Immature natural killer cell (primary cell): ENCODE measurements around the gene LAMB4. TPM values are rescaled to one million over a fixed set of nuclear protein-coding genes. Genes with fewer than 3 reads are reported as not detected.

Experiments
- DNase-seq, 3 donors: peaks; one replicate each; pipeline ENCODE4 v3.0.0; 2022; ENCODE audit warnings: mixed read lengths in 1 of 3
- H3K27ac Mint-ChIP-seq, 6 donors: one replicate each; pipeline ENCODE4 v1.8.0; 2020; ENCODE audit warnings: mixed read lengths in 6 of 6, mild to moderate bottlenecking in 5 of 6, inconsistent platforms in 4 of 6, moderate library complexity in 3 of 6
- H3K27me3 Mint-ChIP-seq, 3 donors: one replicate each; pipeline ENCODE4 v1.8.0; 2020 to 2021; ENCODE audit warnings: low read depth in 3 of 3, mild to moderate bottlenecking in 3 of 3, mixed read lengths in 3 of 3, moderate library complexity in 3 of 3, inconsistent platforms in 1 of 3
- H3K36me3 Mint-ChIP-seq, 3 donors: one replicate each; pipeline ENCODE4 v1.8.0; 2020; ENCODE audit warnings: mixed read lengths in 3 of 3, inconsistent platforms in 2 of 3, mild to moderate bottlenecking in 2 of 3
- H3K4me1 Mint-ChIP-seq, 2 donors: one replicate each; pipeline ENCODE4 v1.8.0; 2020; ENCODE audit warnings: inconsistent platforms in 2 of 2, mild to moderate bottlenecking in 2 of 2, mixed read lengths in 2 of 2, moderate library complexity in 1 of 2
- H3K4me3 Mint-ChIP-seq, 5 donors: one replicate each; pipeline ENCODE4 v1.8.0; 2020; ENCODE audit warnings: mild to moderate bottlenecking in 5 of 5, mixed read lengths in 5 of 5, inconsistent platforms in 3 of 5, moderate library complexity in 3 of 5
- H3K9me3 Mint-ChIP-seq, 6 donors: one replicate each; pipeline ENCODE4 v1.8.0; 2020; ENCODE audit warnings: mild to moderate bottlenecking in 6 of 6, mixed read lengths in 6 of 6, inconsistent platforms in 4 of 6, moderate library complexity in 3 of 6
- polyA plus RNA-seq, 3 donors: library from polyadenylated mRNA; unstranded; fragments of 300-500 nt; fragmentation: Illumina TruSeq; gene quantifications; one replicate each; pipeline ENCODE4 v1.2.3, GENCODE V29; 2021

The LAMB4 gene
- polyA plus RNA-seq, 3 donors from 2014 or later, result not detected

DNA sequence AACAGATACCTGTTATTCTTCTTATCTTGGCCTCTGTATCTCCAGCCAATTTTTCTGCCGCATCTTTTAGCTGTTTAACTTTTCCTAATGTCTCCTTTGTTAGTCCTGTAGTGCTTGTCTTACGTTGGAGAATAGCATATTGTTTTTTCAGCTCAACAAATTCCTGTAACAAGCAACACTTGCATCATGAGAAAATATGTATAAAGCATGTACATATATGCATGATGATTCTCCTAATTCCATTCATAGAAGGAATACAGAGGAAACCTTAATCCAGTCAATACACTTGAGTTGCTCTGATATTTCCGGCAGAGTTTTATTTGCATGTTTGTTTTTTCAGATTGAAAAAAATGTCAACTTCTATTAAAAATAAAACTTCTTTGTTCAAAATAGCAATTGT lies 101.1 kb downstream of the LAMB4 start:
- Mint-ChIP-seq H3K27me3 (peaks cover 2 to 10% (median 8%) of the 10 kb centered on the region in 3 donors), H3K36me3 (no peaks in the 10 kb centered on the region), H3K4me1 (no peaks in the 10 kb centered on the region), H3K4me3 (no peak overlapping the region), H3K27ac (no peak overlapping the region), H3K9me3 (no peaks in the 10 kb centered on the region)
- no peak for DNase-seq

DNA sequence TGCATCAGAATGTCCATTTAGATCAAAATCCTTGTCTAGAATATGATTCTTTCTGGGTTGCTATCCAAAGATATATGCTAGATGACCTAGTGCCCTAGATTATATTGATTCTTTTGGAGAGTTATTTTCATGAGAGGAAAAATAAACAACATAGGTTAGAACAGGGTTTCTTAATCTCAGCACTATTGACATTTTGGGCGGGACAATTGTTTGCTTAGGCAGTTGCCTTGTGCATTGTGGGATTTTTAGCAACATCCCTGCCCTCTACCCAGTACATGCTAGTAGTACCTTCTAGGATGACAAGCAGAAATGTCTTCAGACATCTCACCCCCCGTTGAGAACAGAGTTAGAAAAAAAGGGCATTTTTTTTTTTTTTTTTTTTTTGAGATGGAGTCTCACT lies 102.0 kb downstream of the LAMB4 start:
- Mint-ChIP-seq H3K27ac (no peak overlapping the region), H3K36me3 (no peaks in the 10 kb centered on the region), H3K27me3 (peaks cover 2 to 10% (median 8%) of the 10 kb centered on the region in 3 donors), H3K4me1 (no peaks in the 10 kb centered on the region), H3K9me3 (no peaks in the 10 kb centered on the region), H3K4me3 (no peak overlapping the region)
- DNase-seq, result no peak

DNA sequence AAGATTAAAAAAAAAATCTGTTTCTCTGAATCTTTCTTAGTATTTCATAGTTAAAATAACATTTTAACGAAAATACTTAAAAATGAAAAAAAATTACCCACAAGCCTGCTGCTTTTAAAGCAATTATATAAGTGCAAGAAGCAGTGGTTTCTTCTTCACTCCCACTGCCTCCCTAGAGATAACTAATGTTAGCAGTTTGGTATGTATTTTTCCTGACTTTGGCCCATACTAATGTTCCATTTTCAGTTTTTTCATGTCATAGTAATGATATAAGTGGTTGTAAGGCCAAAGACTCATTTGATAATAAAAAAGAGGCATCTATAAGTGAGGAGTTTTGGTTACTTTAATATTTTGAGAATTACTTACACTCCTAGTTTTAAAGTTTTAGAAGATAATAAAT lies 102.9 kb downstream of the LAMB4 start:
- Mint-ChIP-seq H3K9me3 (no peaks in the 10 kb centered on the region), H3K36me3 (no peaks in the 10 kb centered on the region), H3K4me1 (no peaks in the 10 kb centered on the region), H3K27ac (no peak overlapping the region), H3K4me3 (no peak overlapping the region), H3K27me3 (peaks cover 2 to 10% (median 8%) of the 10 kb centered on the region in 3 donors)
- no peak for DNase-seq

DNA sequence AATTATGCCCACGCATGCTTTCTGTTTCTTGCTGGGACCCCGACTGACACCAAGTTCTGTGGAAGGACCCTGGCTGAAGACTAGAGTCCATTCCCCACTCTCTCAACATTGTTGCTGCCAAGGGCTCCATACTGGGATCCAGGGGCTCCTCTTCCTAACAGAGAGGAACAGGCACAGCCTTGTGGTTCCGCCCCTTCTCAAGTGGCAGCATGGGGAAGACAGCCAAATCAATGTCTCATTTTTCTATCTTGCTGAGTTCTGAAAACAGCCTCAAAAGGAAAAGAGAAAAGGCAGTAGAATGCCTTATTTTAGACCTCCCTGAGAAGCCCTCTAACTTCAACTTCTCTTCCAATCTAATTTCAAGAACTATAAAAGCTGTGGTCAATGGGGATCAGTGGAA lies 103.5 kb downstream of the LAMB4 start:
- Mint-ChIP-seq H3K4me3 (no peak overlapping the region), H3K27me3 (peaks cover 0 to 12% (median 10%) of the 10 kb centered on the region in 3 donors), H3K9me3 (no peaks in the 10 kb centered on the region), H3K36me3 (no peaks in the 10 kb centered on the region), H3K4me1 (no peaks in the 10 kb centered on the region), H3K27ac (no peak overlapping the region)
- DNase-seq, result no peak

DNA sequence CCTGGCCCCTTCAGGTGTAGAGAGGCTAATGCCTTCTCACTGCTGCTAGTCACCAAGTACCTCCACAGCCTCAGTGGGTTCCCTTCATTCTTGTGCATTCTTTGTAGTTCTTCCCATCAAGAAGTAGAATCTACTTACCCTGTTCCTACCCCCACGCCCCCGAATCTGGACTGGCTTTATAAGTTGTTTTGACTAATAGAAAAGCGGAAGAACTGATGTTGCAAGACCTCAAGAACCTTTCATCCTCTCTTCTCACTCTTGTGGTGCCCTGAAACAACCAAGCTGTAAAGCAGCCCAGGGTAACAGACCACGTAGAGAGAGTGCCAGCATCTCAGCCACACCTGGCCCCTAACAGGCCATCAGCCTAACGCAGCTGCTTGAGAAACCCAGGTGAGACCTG lies 104.0 kb downstream of the LAMB4 start:
- H3K36me3 Mint-ChIP-seq, result no peaks in the 10 kb centered on the region
- H3K9me3 Mint-ChIP-seq, result no peaks in the 10 kb centered on the region
- H3K4me1 Mint-ChIP-seq, result no peaks in the 10 kb centered on the region
- no peak for DNase-seq
- no peak overlapping the region for H3K4me3 Mint-ChIP-seq
- no peak overlapping the region for H3K27ac Mint-ChIP-seq
- peaks cover 0 to 12% (median 10%) of the 10 kb centered on the region in 3 donors for H3K27me3 Mint-ChIP-seq

DNA sequence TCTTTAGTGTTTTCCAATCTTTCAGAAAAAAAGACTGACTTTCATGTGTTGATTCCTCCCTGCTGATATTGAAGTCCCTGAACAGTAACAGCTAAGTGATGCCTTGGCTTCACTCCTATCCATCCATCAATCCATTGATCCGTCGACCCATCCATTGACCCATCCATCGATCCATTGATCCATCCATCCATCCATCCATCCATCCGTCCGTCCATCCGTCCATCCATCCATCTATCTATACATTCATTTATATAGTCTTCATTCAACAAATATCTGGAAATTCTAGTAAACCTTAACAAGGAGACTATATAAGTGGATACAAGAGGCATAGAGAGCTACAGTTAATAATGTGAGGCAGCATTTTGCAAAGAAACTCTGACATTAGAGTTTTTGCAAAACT lies 105.6 kb downstream of the LAMB4 start:
- peaks cover 1 to 12% (median 9%) of the 10 kb centered on the region in 3 donors for H3K27me3 Mint-ChIP-seq
- H3K9me3 Mint-ChIP-seq, result peaks cover 0 to 3% (median 0%) of the 10 kb centered on the region in 6 donors
- no peak overlapping the region for H3K27ac Mint-ChIP-seq
- no peaks in the 10 kb centered on the region for H3K4me1 Mint-ChIP-seq
- no peaks in the 10 kb centered on the region for H3K36me3 Mint-ChIP-seq
- no peak overlapping the region for H3K4me3 Mint-ChIP-seq
- no peak for DNase-seq

DNA sequence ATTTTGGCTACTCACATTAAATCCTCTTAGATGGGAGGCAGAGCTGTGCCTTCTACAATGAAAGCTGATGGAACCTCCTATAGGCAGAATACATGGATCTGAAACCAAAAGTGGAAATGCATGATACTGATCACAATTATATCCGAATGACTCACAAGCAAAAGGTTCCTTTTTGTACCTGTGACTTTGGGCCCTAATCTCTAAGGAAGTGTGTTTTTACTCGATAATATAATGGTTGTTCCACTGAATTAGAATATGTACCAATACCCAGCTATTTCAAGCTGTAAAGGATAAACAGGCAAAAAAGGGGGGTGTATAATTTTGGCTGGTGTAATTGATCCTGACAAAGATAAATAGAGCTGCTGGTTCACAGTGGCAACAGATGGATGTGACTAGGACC lies 109.6 kb downstream of the LAMB4 start:
- Mint-ChIP-seq H3K4me3 (no peak overlapping the region), H3K36me3 (no peaks in the 10 kb centered on the region), H3K4me1 (no peaks in the 10 kb centered on the region), H3K27me3 (peaks cover 3 to 9% (median 5%) of the 10 kb centered on the region in 3 donors), H3K9me3 (peaks cover 0 to 3% (median 0%) of the 10 kb centered on the region in 6 donors), H3K27ac (no peak overlapping the region)
- no peak for DNase-seq

DNA sequence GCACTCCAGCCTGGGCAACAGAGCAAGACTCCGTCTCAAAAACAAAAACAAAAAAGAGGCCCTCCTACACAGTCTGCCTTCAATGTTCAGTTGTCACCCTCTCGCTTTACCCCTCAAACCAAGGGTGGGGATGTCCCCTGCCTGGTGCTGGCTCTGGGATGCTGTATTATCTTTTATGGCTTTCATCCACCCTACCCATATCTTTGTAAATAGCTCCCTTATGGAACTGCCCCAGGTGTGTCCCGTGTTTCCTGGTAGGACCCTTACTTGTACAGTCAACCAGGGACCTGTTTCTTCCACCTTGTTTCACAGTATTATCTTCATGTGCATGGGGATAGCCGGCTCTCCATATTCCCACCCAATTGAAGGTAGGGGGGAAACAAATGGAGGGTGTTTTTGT lies 111.5 kb downstream of the LAMB4 start:
- peaks cover 0 to 9% (median 5%) of the 10 kb centered on the region in 3 donors for H3K27me3 Mint-ChIP-seq
- no peaks in the 10 kb centered on the region for H3K36me3 Mint-ChIP-seq
- peaks cover 0 to 7% of the 10 kb centered on the region in 2 donors for H3K4me1 Mint-ChIP-seq
- H3K27ac Mint-ChIP-seq, result no peak overlapping the region
- peaks cover 0 to 3% (median 0%) of the 10 kb centered on the region in 6 donors for H3K9me3 Mint-ChIP-seq
- no peak for DNase-seq
- no peak overlapping the region for H3K4me3 Mint-ChIP-seq

DNA sequence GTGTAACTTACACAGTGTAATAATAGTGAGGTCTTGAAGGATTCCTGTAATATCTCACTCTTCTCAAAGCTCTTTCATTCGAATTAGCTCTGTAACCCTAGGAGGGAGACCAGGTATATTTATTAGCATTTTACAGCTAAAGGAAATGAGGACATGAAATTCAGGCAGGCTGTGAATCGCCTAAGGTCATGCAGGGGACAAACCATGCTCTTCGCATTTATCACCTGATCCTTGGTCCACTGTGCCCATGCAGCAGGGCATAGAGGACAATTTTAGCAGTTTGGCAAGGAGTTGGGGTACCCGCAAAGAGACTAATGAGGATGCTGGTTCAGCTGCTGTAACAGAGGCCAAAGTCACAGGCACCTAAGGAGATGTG lies 112.4 kb downstream of the LAMB4 start:
- peaks cover 0 to 9% (median 5%) of the 10 kb centered on the region in 3 donors for H3K27me3 Mint-ChIP-seq
- no peak overlapping the region for H3K4me3 Mint-ChIP-seq
- H3K27ac Mint-ChIP-seq, result no peak overlapping the region
- no peak for DNase-seq
- peaks cover 0 to 8% of the 10 kb centered on the region in 2 donors for H3K4me1 Mint-ChIP-seq
- H3K9me3 Mint-ChIP-seq, result peaks cover 0 to 3% (median 0%) of the 10 kb centered on the region in 6 donors
- no peaks in the 10 kb centered on the region for H3K36me3 Mint-ChIP-seq

DNA sequence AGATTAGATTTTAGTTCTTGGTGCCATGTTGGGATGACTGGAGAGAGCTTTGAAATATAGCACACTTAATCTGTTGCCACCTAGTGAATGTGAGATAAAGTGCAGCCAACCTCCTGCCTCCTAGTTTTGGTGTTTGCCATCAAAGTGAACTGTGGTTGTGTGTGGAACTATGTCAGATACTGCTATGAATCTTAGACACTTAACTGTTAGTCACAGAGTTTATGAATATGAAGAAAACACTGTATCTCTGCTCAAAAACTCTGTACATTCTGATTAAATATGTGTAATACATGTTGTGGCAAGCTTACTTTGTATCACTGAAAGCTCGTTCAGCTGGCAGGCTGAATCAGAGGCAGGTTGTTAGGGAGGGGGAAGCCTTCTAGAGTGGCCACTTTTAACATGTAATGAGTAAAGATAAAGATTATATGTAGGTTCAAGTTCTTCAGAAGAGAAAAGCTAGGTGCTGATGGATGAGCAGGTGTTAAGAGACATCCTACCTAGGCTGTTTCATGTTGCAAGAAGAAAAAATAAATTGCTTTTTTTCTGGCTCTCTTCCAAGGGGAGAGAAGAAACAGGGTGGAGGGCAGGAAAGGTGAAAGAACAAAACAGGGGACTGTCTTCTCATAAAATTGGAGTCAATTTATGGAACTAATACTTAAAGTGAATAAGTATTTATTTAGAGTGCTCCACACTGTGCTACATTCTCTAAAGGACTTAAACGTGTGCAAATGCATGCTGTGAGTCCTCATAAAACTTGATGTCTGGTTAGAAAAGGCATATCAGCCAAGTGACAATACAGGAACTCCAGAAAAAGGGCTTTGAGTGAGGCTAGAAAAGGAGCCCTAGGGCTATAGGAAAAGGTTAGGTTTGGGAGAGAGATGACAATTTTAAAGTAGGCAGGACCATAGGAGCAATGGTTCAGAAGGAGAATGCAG lies 113.1 kb downstream of the LAMB4 start:
- H3K27me3 Mint-ChIP-seq, result peaks cover 0 to 9% (median 5%) of the 10 kb centered on the region in 3 donors
- DNase-seq, result no peak
- peaks cover 0 to 3% (median 0%) of the 10 kb centered on the region in 6 donors for H3K9me3 Mint-ChIP-seq
- peaks cover 0 to 8% of the 10 kb centered on the region in 2 donors for H3K4me1 Mint-ChIP-seq
- no peak overlapping the region for H3K4me3 Mint-ChIP-seq
- no peaks in the 10 kb centered on the region for H3K36me3 Mint-ChIP-seq
- H3K27ac Mint-ChIP-seq, result no peak overlapping the region

DNA sequence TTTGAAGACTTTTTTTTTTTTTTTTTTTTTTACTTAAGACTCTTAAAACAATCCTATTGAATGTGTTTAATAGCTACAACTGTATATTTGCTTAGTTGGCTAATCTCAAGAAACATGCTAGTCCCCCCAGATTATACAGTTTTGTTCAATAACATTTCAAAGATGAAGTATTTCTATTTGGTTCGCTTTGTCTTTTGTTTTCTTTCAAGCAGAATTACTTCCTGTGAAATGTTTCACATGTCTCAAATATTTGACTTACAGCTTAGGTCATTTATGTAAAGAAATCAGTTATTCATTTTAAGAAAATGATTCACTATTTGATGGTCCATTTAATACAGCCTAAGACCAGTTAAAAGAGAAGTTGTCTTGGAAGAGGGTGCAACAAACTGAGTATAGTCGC lies 114.4 kb downstream of the LAMB4 start:
- peaks cover 0 to 3% (median 0%) of the 10 kb centered on the region in 6 donors for H3K9me3 Mint-ChIP-seq
- H3K27me3 Mint-ChIP-seq, result peaks cover 0 to 7% (median 5%) of the 10 kb centered on the region in 3 donors
- H3K4me1 Mint-ChIP-seq, result peaks cover 0 to 8% of the 10 kb centered on the region in 2 donors
- no peak overlapping the region for H3K27ac Mint-ChIP-seq
- no peak overlapping the region for H3K4me3 Mint-ChIP-seq
- DNase-seq, result no peak
- no peaks in the 10 kb centered on the region for H3K36me3 Mint-ChIP-seq

DNA sequence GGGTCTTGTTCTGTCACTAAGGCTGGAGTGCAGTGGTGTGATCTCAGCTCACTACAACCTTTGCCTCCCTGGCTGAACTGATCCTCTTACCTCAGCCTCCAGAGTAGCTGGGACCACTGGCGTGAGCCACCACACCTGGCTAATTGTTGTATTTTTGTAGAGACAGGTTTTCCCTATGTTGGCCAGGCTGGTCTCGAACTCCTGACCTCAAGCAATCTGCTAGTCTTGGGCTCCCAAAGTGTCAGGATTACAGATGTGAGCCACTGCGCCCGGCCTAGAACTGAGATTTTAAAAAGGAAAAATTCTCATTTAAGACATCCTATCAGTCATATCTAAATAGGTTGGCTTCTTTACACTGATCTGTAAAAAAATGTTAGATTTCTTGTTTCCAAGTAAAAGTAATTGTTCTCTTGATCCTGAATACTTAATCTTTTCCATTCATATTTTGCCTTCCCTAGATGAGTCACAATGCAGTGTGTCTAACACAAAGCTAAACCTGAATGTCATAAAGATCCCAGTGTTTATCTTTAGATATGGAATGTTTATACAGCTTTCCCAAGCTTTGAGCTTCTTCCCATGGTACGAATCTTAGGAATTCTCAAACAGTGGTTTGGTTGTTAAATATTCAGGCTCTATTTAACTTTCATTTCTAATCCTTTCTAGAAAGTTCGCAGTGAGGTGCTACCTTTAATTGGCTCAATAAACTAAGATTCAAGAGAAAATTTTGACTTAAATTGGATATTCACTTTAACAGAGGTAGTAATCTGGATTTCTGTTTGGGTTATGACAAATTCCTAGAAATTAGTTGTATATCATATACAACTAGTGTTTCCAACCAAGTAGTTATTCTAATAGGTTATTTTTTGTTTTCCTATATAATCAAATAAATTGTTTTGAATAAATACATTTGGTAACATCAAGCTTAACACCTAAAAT lies 115.1 kb downstream of the LAMB4 start:
- peaks cover 0 to 8% of the 10 kb centered on the region in 2 donors for H3K4me1 Mint-ChIP-seq
- peaks cover 0 to 2% (median 0%) of the 10 kb centered on the region in 6 donors for H3K9me3 Mint-ChIP-seq
- peaks cover 0 to 7% (median 5%) of the 10 kb centered on the region in 3 donors for H3K27me3 Mint-ChIP-seq
- no peak for DNase-seq
- no peak overlapping the region for H3K27ac Mint-ChIP-seq
- no peak overlapping the region for H3K4me3 Mint-ChIP-seq
- no peaks in the 10 kb centered on the region for H3K36me3 Mint-ChIP-seq

DNA sequence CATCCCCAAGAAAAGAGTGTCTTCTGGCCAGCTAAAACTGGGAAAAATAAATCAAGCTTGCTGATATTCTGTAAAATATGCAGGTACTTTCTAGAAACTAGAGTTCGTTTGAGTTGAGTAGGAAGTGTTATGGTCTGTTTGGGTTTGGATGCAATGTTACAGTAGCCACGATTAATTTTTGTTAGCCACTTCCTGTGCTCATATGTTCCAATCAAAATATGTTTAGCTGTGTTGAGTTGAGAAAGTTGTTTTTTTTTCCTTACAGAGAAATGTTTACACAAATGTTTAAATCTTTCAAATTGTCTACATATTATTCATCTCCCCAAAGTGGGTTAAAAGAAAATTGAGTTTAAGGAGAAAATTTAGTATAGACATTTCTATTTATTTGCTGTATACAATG lies 115.9 kb downstream of the LAMB4 start:
- DNase-seq, result no peak
- peaks cover 0 to 8% of the 10 kb centered on the region in 2 donors for H3K4me1 Mint-ChIP-seq
- H3K36me3 Mint-ChIP-seq, result no peaks in the 10 kb centered on the region
- peaks cover 0 to 6% (median 4%) of the 10 kb centered on the region in 3 donors for H3K27me3 Mint-ChIP-seq
- no peak overlapping the region for H3K27ac Mint-ChIP-seq
- H3K9me3 Mint-ChIP-seq, result no peaks in the 10 kb centered on the region
- H3K4me3 Mint-ChIP-seq, result no peak overlapping the region
